Trophoblast cell (in vitro differentiated cells and primary cell): ENCODE measurements around the gene CD248. TPM values are rescaled to one million over a fixed set of nuclear protein-coding genes. Genes with fewer than 3 reads are reported as not detected.

Experiments used
- DNase-seq, 2 donors: peaks; one replicate each; pipeline ENCODE4 v3.0.0-alpha.2; 2016
- H2AFZ ChIP-seq: 2 replicates; pipeline ENCODE4 v1.6.1; 2013; ENCODE audit warnings: low read length, moderate library complexity, mild to moderate bottlenecking; ENCODE audit not compliant: insufficient read depth, poor library complexity
- H2AK5ac ChIP-seq: 2 replicates; pipeline ENCODE4 v1.6.1; 2013; ENCODE audit warnings: mild to moderate bottlenecking, low read length
- H2BK120ac ChIP-seq: 2 replicates; pipeline ENCODE4 v1.6.1; 2013; ENCODE audit warnings: low read length, mild to moderate bottlenecking, moderate library complexity; ENCODE audit not compliant: insufficient read depth, poor library complexity
- H2BK12ac ChIP-seq: 2 replicates; pipeline ENCODE4 v1.6.1; 2013; ENCODE audit warnings: mild to moderate bottlenecking, low read length, moderate library complexity
- H2BK5ac ChIP-seq: 2 replicates; pipeline ENCODE4 v1.6.1; 2013; ENCODE audit warnings: low read length, low read depth, moderate library complexity, mild to moderate bottlenecking; ENCODE audit not compliant: poor library complexity
- H3K14ac ChIP-seq: 2 replicates; pipeline ENCODE4 v1.6.1; 2013; ENCODE audit warnings: mild to moderate bottlenecking, low read length
- H3K18ac ChIP-seq: 2 replicates; pipeline ENCODE4 v1.6.1; 2013; ENCODE audit warnings: mild to moderate bottlenecking, low read length
- H3K23ac ChIP-seq: 2 replicates; pipeline ENCODE4 v1.6.1; 2013; ENCODE audit warnings: low read length
- H3K27ac ChIP-seq: 2 replicates; pipeline ENCODE4 v1.5.1; 2013; ENCODE audit warnings: low read depth, mild to moderate bottlenecking, inconsistent platforms, low read length, moderate library complexity
- H3K27me3 ChIP-seq: 2 replicates; pipeline ENCODE4 v1.6.1; 2013; ENCODE audit warnings: inconsistent platforms, mild to moderate bottlenecking, low read length, moderate library complexity; ENCODE audit not compliant: insufficient read depth
- H3K36me3 ChIP-seq, 2 experiments: 1 replicate in 1 of 2; 2 replicates in 1 of 2; pipeline ENCODE4 v1.6.1; 2013; ENCODE audit warnings: low read length in 2 of 2, mild to moderate bottlenecking in 2 of 2, moderate library complexity in 1 of 2; ENCODE audit not compliant: insufficient read depth in 2 of 2, control insufficient read depth in 1 of 2
- H3K4ac ChIP-seq: 2 replicates; pipeline ENCODE4 v1.6.1; 2013; ENCODE audit warnings: low read depth, mild to moderate bottlenecking, low read length, moderate library complexity
- H3K4me1 ChIP-seq, 2 experiments: 1 replicate in 1 of 2; 2 replicates in 1 of 2; pipeline ENCODE4 v1.6.1; 2013; ENCODE audit warnings: low read length in 2 of 2, mild to moderate bottlenecking in 2 of 2, moderate library complexity in 1 of 2; ENCODE audit not compliant: insufficient read depth in 2 of 2, control insufficient read depth in 1 of 2
- H3K4me2 ChIP-seq: 2 replicates; pipeline ENCODE4 v1.6.1; 2013; ENCODE audit warnings: inconsistent platforms, mild to moderate bottlenecking, low read length, moderate library complexity
- H3K4me3 ChIP-seq: 2 replicates; pipeline ENCODE4 v1.5.1; 2013; ENCODE audit warnings: mild to moderate bottlenecking, low read depth, low read length, inconsistent platforms
- H3K79me1 ChIP-seq: one replicate; pipeline ENCODE4 v1.6.1; 2013; ENCODE audit warnings: low read length
- H3K79me2 ChIP-seq: 2 replicates; pipeline ENCODE4 v1.6.1; 2013; ENCODE audit warnings: low read length, mild to moderate bottlenecking; ENCODE audit not compliant: control insufficient read depth, insufficient read depth, poor library complexity
- H3K9ac ChIP-seq: 2 replicates; pipeline ENCODE4 v1.6.1; 2013; ENCODE audit warnings: mild to moderate bottlenecking, low read length
- H3K9me3 ChIP-seq: 2 replicates; pipeline ENCODE4 v1.6.1; 2013; ENCODE audit warnings: low read depth, mild to moderate bottlenecking, control low read depth, inconsistent platforms, low read length; ENCODE audit not compliant: insufficient read depth
- H4K12ac ChIP-seq: 2 replicates; pipeline ENCODE4 v1.6.1; 2013; ENCODE audit warnings: low read depth, mild to moderate bottlenecking, low read length, moderate library complexity
- H4K8ac ChIP-seq: 2 replicates; pipeline ENCODE4 v1.6.1; 2013; ENCODE audit warnings: low read depth, mild to moderate bottlenecking, low read length, moderate library complexity
- H4K91ac ChIP-seq: one replicate; pipeline ENCODE4 v1.6.1; 2013; ENCODE audit warnings: low read depth, mild to moderate bottlenecking, low read length, moderate library complexity
- WGBS: extraction: QIAGEN DNeasy Blood & Tissue Kit; methylation state at CpG from one replicate; pipeline ENCODE4 v1.1.7; 2013; ENCODE audit warnings: missing lambda C conversion rate; ENCODE audit not compliant: insufficient read length, insufficient coverage; ENCODE audit errors: extremely low coverage; 5-methylcytosine and 5-hydroxymethylcytosine counted together
- polyA plus RNA-seq: library from polyadenylated mRNA; stranded (reverse); fragments of 200-250 nt; gene quantifications from 2 replicates; pipeline ENCODE4 v1.2.3, GENCODE V29; 2013

Gene CD248, protein sequence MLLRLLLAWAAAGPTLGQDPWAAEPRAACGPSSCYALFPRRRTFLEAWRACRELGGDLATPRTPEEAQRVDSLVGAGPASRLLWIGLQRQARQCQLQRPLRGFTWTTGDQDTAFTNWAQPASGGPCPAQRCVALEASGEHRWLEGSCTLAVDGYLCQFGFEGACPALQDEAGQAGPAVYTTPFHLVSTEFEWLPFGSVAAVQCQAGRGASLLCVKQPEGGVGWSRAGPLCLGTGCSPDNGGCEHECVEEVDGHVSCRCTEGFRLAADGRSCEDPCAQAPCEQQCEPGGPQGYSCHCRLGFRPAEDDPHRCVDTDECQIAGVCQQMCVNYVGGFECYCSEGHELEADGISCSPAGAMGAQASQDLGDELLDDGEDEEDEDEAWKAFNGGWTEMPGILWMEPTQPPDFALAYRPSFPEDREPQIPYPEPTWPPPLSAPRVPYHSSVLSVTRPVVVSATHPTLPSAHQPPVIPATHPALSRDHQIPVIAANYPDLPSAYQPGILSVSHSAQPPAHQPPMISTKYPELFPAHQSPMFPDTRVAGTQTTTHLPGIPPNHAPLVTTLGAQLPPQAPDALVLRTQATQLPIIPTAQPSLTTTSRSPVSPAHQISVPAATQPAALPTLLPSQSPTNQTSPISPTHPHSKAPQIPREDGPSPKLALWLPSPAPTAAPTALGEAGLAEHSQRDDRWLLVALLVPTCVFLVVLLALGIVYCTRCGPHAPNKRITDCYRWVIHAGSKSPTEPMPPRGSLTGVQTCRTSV
- polyA plus RNA-seq, result 22.3 and 23.5 TPM in 2 replicates

DNA sequence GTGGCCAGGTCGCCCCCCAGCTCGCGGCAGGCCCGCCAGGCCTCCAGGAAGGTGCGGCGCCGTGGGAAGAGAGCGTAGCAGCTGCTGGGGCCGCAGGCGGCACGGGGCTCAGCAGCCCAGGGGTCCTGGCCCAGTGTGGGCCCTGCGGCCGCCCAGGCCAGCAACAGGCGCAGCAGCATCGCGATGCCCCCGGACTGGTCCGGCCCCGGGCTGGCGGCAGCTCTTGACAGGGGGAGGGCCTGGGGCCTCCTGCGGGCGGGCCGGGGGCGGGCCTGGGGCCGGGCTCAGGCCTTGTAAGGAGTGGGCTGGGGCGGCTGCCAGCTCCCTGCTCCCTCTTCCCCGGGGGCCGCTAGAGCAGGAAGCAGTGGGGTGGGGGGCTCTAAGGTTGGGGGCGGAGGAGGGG, at the start of gene CD248:
CD248 (minus strand) TSS at position 196 of the 403 bp plus-strand sequence; CDS start at position 179, 17 bp downstream.
- H2AK5ac ChIP-seq, result peak within 1 kb of the TSS; percentile 91
- WGBS, result no CpG with 5 or more reads among the region's 29 CpGs
- no peak within 1 kb of the TSS for H3K9ac ChIP-seq
- H3K4me1 ChIP-seq, result peaks cover 37 to 44% of the 10 kb centered on the region in 2 experiments
- H2BK12ac ChIP-seq, result peak within 1 kb of the TSS; percentile 83
- peak within 1 kb of the TSS; percentile 80 for H2BK120ac ChIP-seq
- H4K8ac ChIP-seq, result peak within 1 kb of the TSS; percentile 40
- H4K91ac ChIP-seq, result peak within 1 kb of the TSS; percentile 78
- H3K18ac ChIP-seq, result peak within 1 kb of the TSS; percentile 93
- H3K79me2 ChIP-seq, result no peaks in the 10 kb centered on the region
- H3K4me2 ChIP-seq, result peak within 1 kb of the TSS; percentile 20
- H3K27me3 ChIP-seq, result no peaks in the 10 kb centered on the region
- DNase-seq, result no peak
- peak within 1 kb of the TSS; percentile 42 for H3K4ac ChIP-seq
- no peak within 1 kb of the TSS for H3K23ac ChIP-seq
- H4K12ac ChIP-seq, result peak within 1 kb of the TSS; percentile 27
- H3K79me1 ChIP-seq, result peaks cover 29% of the 10 kb centered on the region
- no peaks in the 10 kb centered on the region for H3K36me3 ChIP-seq
- peaks cover 7% of the 10 kb centered on the region for H3K9me3 ChIP-seq
- peak within 1 kb of the TSS; percentile 58 for H3K27ac ChIP-seq
- H2AFZ ChIP-seq, result peak within 1 kb of the TSS; percentile 83
- H2BK5ac ChIP-seq, result peak within 1 kb of the TSS; percentile 17
- H3K14ac ChIP-seq, result peak within 1 kb of the TSS; percentile 82
- peak within 1 kb of the TSS; percentile 20 for H3K4me3 ChIP-seq

DNA sequence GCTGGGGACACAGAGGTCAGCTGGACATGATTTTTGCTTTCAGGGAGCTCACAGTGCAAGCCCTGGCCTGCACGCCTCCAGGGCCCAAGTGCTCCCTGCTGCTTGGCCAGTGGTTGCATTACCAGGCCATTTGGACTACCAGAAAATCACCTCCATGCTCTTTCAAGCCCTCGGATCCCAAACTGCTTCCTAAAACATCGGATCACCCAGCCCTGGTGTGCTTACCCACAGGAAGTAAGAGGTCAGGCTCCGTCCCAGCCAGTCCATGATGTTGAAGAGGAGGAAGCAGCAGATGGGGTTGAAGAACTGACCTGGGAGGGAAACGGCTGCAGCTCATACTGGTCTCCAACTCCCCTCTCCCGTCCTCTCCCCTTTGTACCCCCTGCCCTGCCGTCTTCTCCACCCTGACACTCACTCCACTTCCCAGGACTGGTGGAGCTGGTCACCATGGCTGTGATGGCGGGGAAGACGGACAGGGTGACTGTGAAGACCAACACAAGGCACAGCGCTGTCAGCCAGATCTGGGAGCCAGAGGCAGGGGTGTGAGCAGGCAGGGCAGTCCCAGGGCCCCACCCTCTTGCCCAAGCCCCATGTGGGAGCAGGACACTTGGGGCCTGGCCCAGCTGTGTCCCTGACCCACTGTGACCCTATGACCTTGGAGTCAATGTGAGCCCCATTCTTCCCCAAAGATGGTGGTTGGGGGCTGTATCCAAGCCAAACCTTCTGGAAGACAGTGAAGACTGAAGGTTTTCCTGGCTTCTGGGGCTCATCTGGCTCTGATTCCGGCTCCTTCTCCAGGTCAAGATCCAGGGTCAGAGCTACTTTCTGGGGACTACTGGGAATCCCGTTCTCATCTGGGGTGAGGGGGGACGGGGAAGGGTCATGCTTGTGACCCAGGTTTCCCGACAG, 49.1 kb upstream of the CD248 start:
- Histone ChIP-seq H3K4me3 (no peak overlapping the region), H4K91ac (no peak overlapping the region)

DNA sequence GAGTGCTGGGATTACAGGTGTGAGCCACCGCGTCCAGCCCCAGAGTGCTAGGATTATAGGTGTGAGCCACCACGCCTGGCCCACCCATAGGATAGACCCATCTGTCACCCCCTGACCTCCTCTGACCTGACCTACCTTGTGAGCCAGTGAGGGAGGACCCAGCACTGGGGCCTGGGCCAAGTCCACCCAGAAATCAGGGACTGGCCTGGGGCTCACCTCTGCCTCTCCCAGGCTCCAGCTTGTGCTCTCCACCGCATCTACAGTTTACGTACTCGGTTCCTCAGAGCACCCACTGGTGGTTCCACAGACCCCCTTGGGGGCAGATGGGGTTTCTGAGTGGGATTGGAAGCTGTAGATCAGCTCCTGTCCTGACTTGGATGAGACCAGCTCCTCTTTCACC, 48.3 kb upstream of the CD248 start:
- no peak overlapping the region for H4K12ac ChIP-seq
- no peak overlapping the region for H2BK120ac ChIP-seq
- no peak for DNase-seq
- H3K79me1 ChIP-seq, result no peaks in the 10 kb centered on the region
- H3K36me3 ChIP-seq, result peaks cover 33 to 36% of the 10 kb centered on the region in 2 experiments
- H3K79me2 ChIP-seq, result no peaks in the 10 kb centered on the region
- no peak overlapping the region for H4K8ac ChIP-seq
- no peak overlapping the region for H3K14ac ChIP-seq
- no peak overlapping the region for H4K91ac ChIP-seq
- no peak overlapping the region for H3K9ac ChIP-seq
- H3K4me1 ChIP-seq, result peaks cover 4 to 13% of the 10 kb centered on the region in 2 experiments
- no peak overlapping the region for H3K23ac ChIP-seq
- no peak overlapping the region for H2BK5ac ChIP-seq
- WGBS, result no CpG with 5 or more reads among the region's 6 CpGs
- no peak overlapping the region for H3K4me3 ChIP-seq
- H3K27me3 ChIP-seq, result no peaks in the 10 kb centered on the region
- no peak overlapping the region for H2BK12ac ChIP-seq
- no peak overlapping the region for H2AFZ ChIP-seq
- no peak overlapping the region for H3K4me2 ChIP-seq
- H3K27ac ChIP-seq, result no peak overlapping the region
- H3K18ac ChIP-seq, result no peak overlapping the region
- no peak overlapping the region for H3K4ac ChIP-seq
- peaks cover 4% of the 10 kb centered on the region for H3K9me3 ChIP-seq
- H2AK5ac ChIP-seq, result no peak overlapping the region

More for the DNA sequence above, 49.1 kb upstream of the CD248 start:
- WGBS, result no CpG with 5 or more reads among the region's 14 CpGs
- Histone ChIP-seq H3K27me3 (no peaks in the 10 kb centered on the region), H2BK12ac (no peak overlapping the region), H3K4me1 (peaks cover 6 to 17% of the 10 kb centered on the region in 2 experiments), H3K4me2 (no peak overlapping the region), H2AK5ac (peak overlapping the region; percentile 71), H2BK120ac (no peak overlapping the region), H4K12ac (no peak overlapping the region), H3K79me2 (peaks cover 2% of the 10 kb centered on the region), H2AFZ (no peak overlapping the region), H4K8ac (no peak overlapping the region), H3K18ac (no peak overlapping the region), H2BK5ac (no peak overlapping the region), H3K9ac (no peak overlapping the region), H3K79me1 (peaks cover 2% of the 10 kb centered on the region), H3K9me3 (no peaks in the 10 kb centered on the region), H3K27ac (no peak overlapping the region), H3K23ac (no peak overlapping the region), H3K4ac (no peak overlapping the region), H3K36me3 (peaks cover 33 to 36% of the 10 kb centered on the region in 2 experiments), H3K14ac (no peak overlapping the region)
- DNase-seq, result no peak
